ENCODE measurements around the gene NRARP. TPM values are rescaled to one million over a fixed set of nuclear protein-coding genes. Genes with fewer than 3 reads are reported as not detected.

NRARP gene
- total and polyA plus RNA-seq, 2 of the 13 experiments (the other 11 are each of a cell fraction or from before 2014, with no cell fraction given): 0.22 to 0.46 TPM

GRCh38 chr9:137276473-137277328 is 25.4 kb downstream of the NRARP start (continued):
- no peak for TF ChIP-seq ZNF432 (CRISPR knock-in tag; IDR thresholded peaks at IDR 0.05; ENCODE audit: borderline replicate concordance)
- no peak for TF ChIP-seq MTERF4 (CRISPR knock-in tag; IDR thresholded peaks at IDR 0.05)
- no peak for TF ChIP-seq ATF1 (CRISPR knock-in tag; IDR thresholded peaks at IDR 0.05)
- no peak for TF ChIP-seq ZFP91 (CRISPR knock-in tag; IDR thresholded peaks at IDR 0.05; ENCODE audit: borderline replicate concordance)
- peak; percentile 70 for TF ChIP-seq POGK (CRISPR knock-in tag; conservative IDR thresholded peaks at IDR 0.05)
- no peak for TF ChIP-seq ZNF326 (CRISPR knock-in tag; IDR thresholded peaks at IDR 0.05; ENCODE audit: borderline replicate concordance)
- peak; percentile 15; the same call in 1 of the 2 replicates for TF ChIP-seq ZFY (CRISPR knock-in tag; IDR thresholded peaks at IDR 0.05)
- no peak for TF ChIP-seq ZNF7 (CRISPR knock-in tag; IDR thresholded peaks at IDR 0.05)
